ENCODE measurements around the gene PSMC3IP.
"Not testable (repeated sequence)": the region's sequence is repeated elsewhere in the genome, so short reads cannot be mapped to it uniquely, and the experiment has no call there.

Gene PSMC3IP, protein sequence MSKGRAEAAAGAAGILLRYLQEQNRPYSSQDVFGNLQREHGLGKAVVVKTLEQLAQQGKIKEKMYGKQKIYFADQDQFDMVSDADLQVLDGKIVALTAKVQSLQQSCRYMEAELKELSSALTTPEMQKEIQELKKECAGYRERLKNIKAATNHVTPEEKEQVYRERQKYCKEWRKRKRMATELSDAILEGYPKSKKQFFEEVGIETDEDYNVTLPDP

DNA sequence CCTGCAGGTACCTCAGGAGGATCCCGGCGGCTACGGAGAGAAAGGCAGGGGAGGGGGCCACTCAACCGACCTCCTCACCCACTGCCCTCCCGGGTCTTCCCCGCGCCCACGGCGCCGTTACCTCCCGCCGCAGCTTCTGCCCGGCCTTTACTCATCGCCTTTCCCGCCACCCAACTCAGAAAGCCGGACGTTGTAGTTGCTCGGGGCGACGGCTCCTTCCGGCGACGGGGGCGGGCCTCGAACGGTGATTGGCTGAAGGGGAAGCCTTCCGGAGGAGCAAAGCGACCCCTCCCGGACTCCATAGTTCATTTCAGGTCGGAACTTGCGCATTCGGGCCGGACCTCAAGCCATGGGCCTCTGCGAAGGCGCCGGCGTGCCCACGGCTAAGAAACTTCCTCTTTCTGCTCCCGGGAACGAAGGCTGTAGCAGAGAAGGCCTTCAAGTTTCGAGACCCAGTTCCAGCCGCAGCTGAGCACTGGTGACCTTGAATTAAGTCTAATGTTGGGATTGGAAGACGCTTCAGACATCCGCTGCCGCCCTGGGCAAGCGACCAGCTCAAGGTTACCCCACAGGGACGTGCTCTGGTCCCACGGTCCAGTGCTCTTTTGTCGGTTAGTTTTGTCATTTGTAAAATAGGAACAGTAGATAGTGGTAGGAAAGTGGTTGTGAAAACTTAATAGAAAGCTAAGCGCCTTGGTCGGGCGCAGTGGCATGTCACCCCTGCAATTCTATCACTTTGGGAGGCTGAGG, at the start of gene PSMC3IP:
TSS of gene PSMC3IP (minus strand) at position 198 of the 750 bp plus-strand sequence. CDS start at position 155, 43 bp downstream.
- peak; percentile 96 for DNase-seq

- DNase-seq = no peak
These were observed 46.4 kb upstream of the PSMC3IP start for GRCh38 chr17:42623732-42624596.

DNA sequence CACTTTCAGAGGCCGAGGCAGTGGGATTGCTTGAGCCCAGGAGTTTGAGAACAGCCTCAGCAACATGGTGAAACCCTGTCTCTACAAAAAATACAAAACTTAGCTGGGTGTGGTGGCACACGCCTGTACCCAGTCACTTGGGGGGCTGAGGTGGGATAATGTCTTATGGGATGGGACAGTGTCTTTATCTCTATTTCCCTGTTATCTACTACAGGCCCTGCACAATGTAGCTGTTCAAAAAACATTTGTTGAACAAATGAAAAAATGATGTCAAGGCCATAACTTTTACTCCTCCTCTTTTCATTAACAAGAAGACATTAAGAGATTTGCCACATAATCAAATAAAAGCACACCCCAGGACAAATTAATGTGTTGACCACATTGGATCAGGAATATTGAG, 45.7 kb upstream of the PSMC3IP start:
- no peak for DNase-seq

- not testable (repeated sequence) for DNase-seq
These were observed 44.5 kb upstream of the PSMC3IP start for GRCh38 chr17:42621987-42622386.

DNA sequence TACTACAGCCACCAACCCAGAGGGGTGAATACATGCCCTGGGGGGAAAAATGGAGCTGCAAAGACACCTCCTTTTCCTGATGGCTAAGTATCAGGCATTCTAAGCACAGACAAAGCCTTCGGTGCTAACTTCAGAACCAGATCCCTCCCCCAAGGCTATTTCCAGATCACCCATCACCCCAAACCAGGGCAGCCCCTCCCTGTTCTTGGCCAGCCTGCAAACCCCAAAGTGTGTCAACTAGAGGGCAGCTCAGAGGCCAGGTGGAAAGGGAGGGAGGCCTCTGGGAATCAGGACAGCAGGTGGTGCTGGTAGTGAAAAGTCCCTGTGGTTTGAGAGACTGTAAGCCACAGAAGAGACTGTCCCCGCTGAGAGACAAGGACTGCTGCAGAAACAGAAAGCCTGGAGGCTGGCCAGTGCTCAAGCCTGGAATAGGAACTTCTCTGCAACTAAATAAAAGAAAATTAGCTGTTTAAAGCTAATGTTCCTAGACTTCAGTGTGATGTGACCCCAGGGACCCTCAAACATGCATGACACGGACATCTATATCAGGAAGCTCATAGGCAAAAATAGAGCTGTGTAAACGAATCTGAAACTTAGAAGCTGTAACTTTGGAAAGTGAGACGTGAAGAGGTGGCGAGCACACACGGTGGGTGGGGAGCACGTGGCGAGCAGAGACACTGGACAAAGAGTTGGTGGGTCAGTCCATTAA, 41.1 kb upstream of the PSMC3IP start:
- DNase-seq = peak; percentile 95

DNA sequence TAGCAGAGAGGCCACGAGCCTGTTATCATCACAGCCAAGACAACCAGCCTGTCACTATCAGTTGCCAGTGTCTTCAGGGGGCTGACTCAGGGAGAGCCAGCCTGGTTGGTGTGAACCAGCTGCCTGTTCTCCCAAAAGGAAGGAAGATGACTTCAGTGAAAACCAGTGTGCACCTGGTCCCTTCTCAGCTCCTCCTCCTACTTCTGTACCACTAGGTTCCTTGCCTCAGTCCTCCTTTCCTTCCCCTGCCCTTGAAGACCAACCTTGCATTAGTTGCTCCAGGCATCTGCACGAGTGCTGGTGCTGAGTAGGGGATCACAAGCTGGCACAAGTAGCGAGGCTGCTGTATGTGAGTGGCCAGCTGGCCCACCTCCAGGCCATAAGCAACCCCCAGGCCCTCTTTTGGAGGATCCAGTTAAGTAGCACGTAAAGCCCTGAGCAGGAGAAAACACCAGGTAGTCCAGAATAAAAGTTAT, 40.5 kb upstream of the PSMC3IP start:
- peak; percentile 86 for DNase-seq

DNA sequence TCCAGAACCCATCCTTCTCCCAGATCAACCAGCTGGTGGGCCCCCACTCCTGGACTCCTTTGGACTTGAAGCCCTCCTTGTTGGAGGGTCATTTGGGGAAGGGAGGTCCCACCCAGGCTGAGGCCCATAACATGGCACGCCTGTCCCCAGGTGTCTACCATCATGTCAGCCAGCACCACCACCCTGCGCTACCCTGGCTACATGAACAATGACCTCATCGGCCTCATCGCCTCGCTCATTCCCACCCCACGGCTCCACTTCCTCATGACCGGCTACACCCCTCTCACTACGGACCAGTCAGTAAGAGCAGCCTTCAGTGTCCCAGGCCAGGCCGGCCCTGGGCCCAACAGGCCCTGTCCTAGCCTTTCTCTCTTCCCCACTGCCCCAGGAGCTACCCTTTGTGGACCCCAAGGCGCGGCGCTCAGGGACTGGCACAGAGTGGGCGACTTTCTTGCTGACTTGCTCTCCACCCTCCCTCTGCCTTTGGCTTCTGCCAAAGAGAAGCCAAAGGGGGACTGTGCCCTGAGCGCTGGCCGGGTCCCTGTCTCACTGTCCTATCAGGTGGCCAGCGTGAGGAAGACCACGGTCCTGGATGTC, 36.3 kb upstream of the PSMC3IP start:
- no peak for DNase-seq

DNA sequence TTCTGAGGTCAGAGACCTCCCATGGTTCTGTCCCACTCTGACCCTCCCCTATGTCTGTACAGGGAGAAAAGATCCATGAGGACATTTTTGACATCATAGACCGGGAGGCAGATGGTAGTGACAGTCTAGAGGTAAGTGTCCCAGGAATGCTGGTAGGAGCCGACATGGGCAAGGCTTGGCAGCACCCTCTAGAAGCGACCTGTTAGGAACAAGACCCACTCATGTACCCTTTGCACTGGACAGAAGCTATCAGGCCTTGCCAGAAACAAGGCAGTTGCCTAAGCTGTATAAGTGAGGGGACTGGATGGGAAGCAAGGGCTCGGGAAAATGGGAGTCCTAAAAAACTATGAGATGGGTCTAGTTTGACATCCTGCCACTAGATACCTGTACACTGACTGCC, 34.5 kb upstream of the PSMC3IP start:
- no peak for DNase-seq

DNA sequence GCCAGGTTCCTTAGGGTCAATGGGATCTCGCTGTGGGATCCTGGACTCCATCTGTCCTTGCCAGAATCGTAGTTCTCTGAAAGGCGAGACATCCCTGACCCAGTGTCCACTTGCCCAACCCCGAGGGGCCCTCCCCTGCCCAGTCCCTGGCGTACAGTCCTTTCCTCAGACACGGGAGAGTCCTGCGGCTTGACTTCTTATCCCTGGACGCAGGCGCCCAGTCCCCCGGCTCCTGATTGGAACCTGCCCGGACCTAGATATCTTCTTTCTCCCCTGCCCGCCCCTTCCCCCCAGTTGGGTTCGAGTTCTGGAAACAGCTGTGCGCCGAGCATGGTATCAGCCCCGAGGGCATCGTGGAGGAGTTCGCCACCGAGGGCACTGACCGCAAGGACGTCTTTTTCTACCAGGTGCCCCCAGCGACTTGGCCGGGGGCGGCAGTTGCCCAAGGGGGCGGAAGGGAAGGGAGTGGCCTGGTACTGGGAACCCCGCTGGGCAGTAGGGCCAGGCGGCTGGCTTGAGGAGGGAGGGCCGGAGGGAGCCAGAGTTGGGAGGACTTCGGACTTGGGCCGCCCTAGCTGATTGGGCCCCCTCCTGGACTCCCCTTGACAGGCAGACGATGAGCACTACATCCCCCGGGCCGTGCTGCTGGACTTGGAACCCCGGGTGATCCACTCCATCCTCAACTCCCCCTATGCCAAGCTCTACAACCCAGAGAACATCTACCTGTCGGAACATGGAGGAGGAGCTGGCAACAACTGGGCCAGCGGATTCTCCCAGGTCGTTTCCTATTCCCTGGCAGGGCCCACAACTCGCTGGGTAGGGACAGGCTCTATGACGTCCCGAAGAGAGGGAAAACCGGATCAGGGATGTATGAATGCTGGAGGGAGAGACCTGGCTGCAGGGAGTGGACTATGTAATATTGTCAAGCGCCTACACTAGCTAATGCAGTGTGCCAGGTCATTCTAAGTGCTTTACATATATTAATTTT, 32.6 kb upstream of the PSMC3IP start:
- peak; percentile 27 for DNase-seq

GRCh38 chr17:42609182-42609813, 31.8 kb upstream of the PSMC3IP start, which contains the start of the genes RETREG3 and TUBG1:
TSS of gene RETREG3 (minus strand) at chr17:42609374. CDS start at chr17:42609324, 50 bp downstream.
TSS of gene TUBG1 (plus strand) at chr17:42609683. CDS start at chr17:42609738, 55 bp downstream.
- peak; percentile 99 for DNase-seq

DNA sequence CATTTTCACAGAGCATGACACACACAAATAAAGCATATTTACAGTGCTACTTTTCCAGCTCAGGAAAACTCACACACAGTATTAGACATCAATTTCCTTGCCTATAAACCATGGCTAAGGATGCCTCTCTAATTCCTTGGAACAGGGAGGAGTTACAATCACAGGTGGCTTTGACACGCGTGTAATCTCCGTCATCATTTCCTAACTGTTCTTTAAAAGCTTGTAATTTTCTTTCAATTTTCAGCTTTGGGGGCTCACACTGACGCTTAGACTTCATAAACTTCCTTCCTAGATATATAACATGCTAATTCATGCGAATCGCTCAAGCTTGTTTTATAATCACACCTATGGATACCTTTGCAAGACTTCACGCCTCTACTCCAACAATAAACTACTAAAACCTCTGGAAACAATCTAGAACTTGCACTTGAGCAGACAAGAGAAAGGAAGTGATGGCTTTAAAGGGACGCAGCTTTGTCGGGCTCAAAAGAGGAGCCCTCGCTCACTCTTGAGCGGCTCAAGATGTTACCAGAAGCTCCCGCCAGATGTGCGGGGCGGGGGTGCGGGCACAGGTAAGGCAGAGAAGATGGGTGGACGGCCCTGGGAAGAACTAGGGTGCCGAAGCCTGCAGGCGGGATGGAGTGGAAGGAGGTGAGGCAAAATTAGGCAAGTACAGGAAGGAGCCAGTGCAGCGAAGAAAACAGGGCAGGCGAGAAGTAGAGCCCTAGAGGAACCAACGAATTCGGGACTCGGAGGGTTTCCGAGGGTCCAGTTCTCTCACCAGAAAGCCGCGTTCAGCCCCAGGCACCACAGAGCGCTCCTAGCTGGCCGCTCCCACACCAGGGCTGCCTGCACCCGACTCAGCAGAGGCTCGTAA, 31.0 kb upstream of the PSMC3IP start:
- peak; percentile 38 for DNase-seq

GRCh38 chr17:42607769-42608168, 30.2 kb upstream of the PSMC3IP start:
- DNase-seq = no peak

DNA sequence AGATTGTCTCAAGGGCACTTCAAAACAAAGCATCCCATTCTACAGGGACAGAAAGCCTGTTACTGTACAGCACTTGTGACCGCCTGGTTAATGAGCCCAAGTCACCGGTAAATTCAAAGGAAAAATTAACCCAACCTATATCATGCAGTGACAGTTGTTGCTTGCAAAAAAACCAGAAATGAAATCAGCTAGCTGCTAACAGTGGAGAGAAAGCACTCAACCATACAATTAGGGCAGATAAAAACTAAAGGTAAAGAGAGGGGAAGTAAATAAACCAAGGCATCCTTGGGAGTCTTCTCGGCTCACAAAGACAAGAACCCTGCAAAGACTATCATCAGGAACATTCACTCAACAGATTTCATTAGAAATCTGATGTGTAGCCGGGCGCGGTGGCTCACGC, 25.8 kb upstream of the PSMC3IP start:
- DNase-seq = no peak

DNA sequence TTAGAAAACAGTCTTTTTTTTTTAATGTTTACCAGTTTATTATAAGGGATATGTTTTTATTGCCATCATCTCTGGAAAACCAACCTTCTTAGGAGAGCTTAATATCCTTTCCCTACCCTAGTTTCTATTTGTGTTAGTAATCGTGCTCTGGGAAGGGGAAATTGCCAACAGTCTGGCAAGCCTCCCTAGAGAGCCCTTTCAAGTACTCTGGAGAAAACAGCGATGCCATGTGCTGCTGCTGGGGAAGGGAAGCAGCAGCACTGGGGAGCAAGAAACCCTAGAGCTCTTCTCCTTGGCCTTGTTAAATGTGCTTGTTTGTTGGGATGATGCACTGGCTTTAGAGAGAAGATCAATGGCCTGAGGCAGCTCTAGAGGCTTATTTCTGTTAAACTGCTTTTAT, 21.4 kb upstream of the PSMC3IP start:
- DNase-seq = no peak

DNA sequence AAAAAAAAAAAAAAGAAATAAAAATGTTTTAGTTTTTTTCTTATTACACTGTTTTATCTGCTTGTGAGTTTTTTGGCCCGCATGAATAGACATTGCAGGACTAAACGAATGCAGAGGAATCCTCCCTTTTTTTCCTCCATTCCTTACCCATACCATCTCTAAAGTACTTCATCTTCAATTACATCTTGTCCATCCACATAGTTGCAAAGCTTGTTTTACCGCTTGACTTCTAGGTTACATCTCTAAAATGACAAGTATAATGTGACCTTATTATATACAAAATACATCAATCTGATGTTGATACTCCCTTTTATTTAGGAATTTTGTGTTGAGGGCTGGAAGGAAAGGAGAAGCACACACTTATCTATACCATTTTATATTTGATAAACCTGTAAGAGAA, 18.9 kb upstream of the PSMC3IP start:
- DNase-seq = no peak

DNA sequence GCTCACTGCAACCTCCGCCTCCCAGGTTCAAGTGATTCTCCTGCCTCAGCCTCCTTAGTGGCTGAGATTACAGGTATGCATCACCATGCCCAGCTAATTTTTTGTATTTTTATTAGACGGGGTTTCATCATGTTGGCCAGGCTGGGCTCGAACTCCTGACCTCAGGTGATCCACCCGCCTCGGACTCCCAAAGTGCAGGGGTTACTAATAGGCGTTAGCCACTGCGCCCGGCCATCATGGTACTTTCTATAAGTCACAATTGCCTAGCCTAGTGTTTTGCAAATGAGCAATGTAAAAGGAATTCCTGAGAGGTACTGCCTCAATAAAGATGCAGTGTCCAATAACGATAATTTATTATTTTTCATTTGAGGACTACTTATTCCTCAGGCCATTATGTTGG, 13.9 kb upstream of the PSMC3IP start:
- DNase-seq = no peak

GRCh38 chr17:42590886-42591285, 13.4 kb upstream of the PSMC3IP start:
- no peak for DNase-seq

- peak; percentile 19 for DNase-seq
These were observed 9.1 kb upstream of the PSMC3IP start for GRCh38 chr17:42586514-42587230.

DNA sequence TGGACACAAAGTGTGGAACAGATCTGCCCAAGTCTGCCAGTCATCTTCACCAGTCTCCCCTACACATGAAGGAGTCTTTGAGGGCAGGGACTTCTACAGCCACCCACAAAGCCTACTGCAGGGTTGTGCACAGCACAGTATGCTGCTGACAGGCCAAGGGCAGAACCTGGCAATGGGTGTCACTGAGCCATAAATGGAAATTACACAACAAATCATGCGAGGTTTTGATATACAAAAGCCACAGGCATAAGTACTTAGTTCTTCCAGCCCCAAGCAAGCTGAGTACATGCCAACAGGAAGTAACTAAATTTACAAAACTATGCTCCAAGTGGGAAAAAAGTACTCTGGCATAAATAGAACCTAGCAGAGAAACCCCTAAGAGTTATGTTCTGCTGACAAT, 7.8 kb upstream of the PSMC3IP start:
- DNase-seq = no peak

All from RPMI8226 (cell line).